ENCODE measurements around the gene ITPRIP.

GRCh38 chr10:104337521-104337984 is 712 bp downstream of the ITPRIP start:
- TF ChIP-seq CTCF (IDR thresholded peaks at IDR 0.05 in 2 of 3, conservative IDR thresholded peaks at IDR 0.05 in 1 of 3; ENCODE audit: borderline replicate concordance in 1 of 3, insufficient read depth in 1 of 3, low read depth in 2 of 3, low read length in 2 of 3) (no peak), ZNF274 (IDR thresholded peaks at IDR 0.05; ENCODE audit: low read depth, low read length) (no peak), RAD21 (IDR thresholded peaks at IDR 0.05; ENCODE audit: low read depth) (no peak), POLR2A (IDR thresholded peaks at IDR 0.05; ENCODE audit: borderline replicate concordance, extremely low read depth, insufficient read depth, insufficient read length) (no peak), EGR1 (IDR thresholded peaks at IDR 0.05; ENCODE audit: low read depth) (no peak), ATF3 (IDR thresholded peaks at IDR 0.05) (no peak), TCF7L2 (IDR thresholded peaks at IDR 0.05; ENCODE audit: borderline replicate concordance, extremely low read depth, insufficient read depth, insufficient read length) (no peak)
- TF ChIP-seq, protein P1, sequence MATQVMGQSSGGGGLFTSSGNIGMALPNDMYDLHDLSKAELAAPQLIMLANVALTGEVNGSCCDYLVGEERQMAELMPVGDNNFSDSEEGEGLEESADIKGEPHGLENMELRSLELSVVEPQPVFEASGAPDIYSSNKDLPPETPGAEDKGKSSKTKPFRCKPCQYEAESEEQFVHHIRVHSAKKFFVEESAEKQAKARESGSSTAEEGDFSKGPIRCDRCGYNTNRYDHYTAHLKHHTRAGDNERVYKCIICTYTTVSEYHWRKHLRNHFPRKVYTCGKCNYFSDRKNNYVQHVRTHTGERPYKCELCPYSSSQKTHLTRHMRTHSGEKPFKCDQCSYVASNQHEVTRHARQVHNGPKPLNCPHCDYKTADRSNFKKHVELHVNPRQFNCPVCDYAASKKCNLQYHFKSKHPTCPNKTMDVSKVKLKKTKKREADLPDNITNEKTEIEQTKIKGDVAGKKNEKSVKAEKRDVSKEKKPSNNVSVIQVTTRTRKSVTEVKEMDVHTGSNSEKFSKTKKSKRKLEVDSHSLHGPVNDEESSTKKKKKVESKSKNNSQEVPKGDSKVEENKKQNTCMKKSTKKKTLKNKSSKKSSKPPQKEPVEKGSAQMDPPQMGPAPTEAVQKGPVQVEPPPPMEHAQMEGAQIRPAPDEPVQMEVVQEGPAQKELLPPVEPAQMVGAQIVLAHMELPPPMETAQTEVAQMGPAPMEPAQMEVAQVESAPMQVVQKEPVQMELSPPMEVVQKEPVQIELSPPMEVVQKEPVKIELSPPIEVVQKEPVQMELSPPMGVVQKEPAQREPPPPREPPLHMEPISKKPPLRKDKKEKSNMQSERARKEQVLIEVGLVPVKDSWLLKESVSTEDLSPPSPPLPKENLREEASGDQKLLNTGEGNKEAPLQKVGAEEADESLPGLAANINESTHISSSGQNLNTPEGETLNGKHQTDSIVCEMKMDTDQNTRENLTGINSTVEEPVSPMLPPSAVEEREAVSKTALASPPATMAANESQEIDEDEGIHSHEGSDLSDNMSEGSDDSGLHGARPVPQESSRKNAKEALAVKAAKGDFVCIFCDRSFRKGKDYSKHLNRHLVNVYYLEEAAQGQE (IDR thresholded peaks at IDR 0.05; ENCODE audit: low read depth) = no peak

Measured in HCT116 (cell line).